WTC11 (cell line): Measurements from ENCODE around the gene NPTX1.

Source experiments
- GABPB1 ChIP-seq: sonication (generic); formaldehyde crosslinking; IDR thresholded peaks from 2 replicates; pipeline ENCODE4 v1.8.1; 2023; ENCODE audit warnings: mild to moderate bottlenecking, missing genetic modification reagents
- KAT7 ChIP-seq: sonication (generic); formaldehyde crosslinking; IDR thresholded peaks from 2 replicates; pipeline ENCODE4 v1.8.1; 2023; ENCODE audit warnings: missing genetic modification reagents, mild to moderate bottlenecking, borderline replicate concordance
- MXD4 ChIP-seq: fragments of 250-450 bp; sonication (Bioruptor Pico); IDR thresholded peaks from 2 replicates; pipeline ENCODE4 v1.8.0; 2021; ENCODE audit warnings: mild to moderate bottlenecking, moderate library complexity, borderline replicate concordance
- MYBL2 ChIP-seq: sonication (generic); formaldehyde crosslinking; IDR thresholded peaks from 2 replicates; pipeline ENCODE4 v1.8.1; 2023; ENCODE audit warnings: mild to moderate bottlenecking, moderate library complexity, missing genetic modification reagents
- NR3C1 ChIP-seq: sonication (generic); formaldehyde crosslinking; conservative IDR thresholded peaks from 2 replicates; pipeline ENCODE4 v1.8.1; 2023; ENCODE audit warnings: low read depth, mild to moderate bottlenecking, missing genetic modification reagents
- SP1 ChIP-seq: sonication (generic); formaldehyde crosslinking; conservative IDR thresholded peaks from 2 replicates; pipeline ENCODE4 v1.8.1; 2022; ENCODE audit warnings: missing genetic modification reagents
- TF ChIP-seq, protein P1 (sequence below): sonication (generic); formaldehyde crosslinking; conservative IDR thresholded peaks from 2 replicates; pipeline ENCODE4 v1.8.1; 2022; ENCODE audit warnings: mild to moderate bottlenecking, missing genetic modification reagents
- TF ChIP-seq, protein P2 (sequence below): fragments of 200-600 bp; IDR thresholded peaks from 2 replicates; pipeline ENCODE4 v1.8.0; 2022; ENCODE audit warnings: antibody characterized with exemption

DNA sequence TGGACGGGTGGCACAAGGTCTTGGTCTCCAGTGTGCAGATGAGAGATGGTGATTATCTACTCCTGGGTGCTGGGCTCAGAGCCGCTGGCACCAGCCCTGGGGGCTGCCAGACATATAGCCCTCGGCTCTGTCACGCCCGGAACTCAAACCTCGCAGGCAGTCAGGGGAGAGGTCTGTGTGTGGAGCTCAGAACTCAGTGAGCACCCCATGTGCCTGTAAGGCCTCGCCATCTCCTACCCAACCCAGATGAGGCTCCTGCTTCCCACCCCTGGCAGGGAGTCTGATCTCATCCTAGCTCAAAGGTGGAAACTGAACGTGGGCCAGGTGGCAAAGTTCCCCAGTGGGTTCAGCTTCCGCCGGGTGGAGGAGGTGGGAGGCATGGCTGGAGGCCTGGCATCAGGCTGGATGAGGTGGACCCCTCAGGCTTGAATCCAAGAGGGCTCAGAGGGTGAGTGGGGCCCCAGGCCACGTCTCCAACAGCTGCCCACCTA, 22.6 kb upstream of the NPTX1 start:
- TF ChIP-seq NR3C1 (CRISPR knock-in tag): no peak
- TF ChIP-seq SP1: no peak
- TF ChIP-seq, protein P1, sequence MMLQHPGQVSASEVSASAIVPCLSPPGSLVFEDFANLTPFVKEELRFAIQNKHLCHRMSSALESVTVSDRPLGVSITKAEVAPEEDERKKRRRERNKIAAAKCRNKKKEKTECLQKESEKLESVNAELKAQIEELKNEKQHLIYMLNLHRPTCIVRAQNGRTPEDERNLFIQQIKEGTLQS: no peak
- TF ChIP-seq MYBL2 (CRISPR knock-in tag): no peak
- TF ChIP-seq, protein P2, sequence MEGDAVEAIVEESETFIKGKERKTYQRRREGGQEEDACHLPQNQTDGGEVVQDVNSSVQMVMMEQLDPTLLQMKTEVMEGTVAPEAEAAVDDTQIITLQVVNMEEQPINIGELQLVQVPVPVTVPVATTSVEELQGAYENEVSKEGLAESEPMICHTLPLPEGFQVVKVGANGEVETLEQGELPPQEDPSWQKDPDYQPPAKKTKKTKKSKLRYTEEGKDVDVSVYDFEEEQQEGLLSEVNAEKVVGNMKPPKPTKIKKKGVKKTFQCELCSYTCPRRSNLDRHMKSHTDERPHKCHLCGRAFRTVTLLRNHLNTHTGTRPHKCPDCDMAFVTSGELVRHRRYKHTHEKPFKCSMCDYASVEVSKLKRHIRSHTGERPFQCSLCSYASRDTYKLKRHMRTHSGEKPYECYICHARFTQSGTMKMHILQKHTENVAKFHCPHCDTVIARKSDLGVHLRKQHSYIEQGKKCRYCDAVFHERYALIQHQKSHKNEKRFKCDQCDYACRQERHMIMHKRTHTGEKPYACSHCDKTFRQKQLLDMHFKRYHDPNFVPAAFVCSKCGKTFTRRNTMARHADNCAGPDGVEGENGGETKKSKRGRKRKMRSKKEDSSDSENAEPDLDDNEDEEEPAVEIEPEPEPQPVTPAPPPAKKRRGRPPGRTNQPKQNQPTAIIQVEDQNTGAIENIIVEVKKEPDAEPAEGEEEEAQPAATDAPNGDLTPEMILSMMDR: no peak
- TF ChIP-seq GABPB1 (CRISPR knock-in tag): no peak
- TF ChIP-seq MXD4 (CRISPR knock-in tag): no peak
- TF ChIP-seq KAT7 (CRISPR knock-in tag): no peak
